Muscle of leg (tissue), 11 donors: ENCODE measurements around the gene TIE1. TPM values are rescaled to one million over a fixed set of nuclear protein-coding genes. Genes with fewer than 3 reads are reported as not detected.
A peak's percentile ranks its signal among the peaks of the same experiment; 100 is the strongest.

Source experiments
- DNase-seq: peaks from one replicate; pipeline ENCODE4 v3.0.0; 2013
- H3K27ac ChIP-seq: one replicate; pipeline ENCODE4 v1.5.1; 2013; ENCODE audit warnings: mild to moderate bottlenecking, low read length, control low read depth
- H3K27me3 ChIP-seq: one replicate; pipeline ENCODE4 v1.6.1; 2013; ENCODE audit warnings: low read length; ENCODE audit not compliant: control insufficient read depth, insufficient read depth
- H3K36me3 ChIP-seq: one replicate; pipeline ENCODE4 v1.6.1; 2013; ENCODE audit warnings: low read length; ENCODE audit not compliant: control insufficient read depth, insufficient read depth
- H3K4me1 ChIP-seq: one replicate; pipeline ENCODE4 v1.6.1; 2013; ENCODE audit warnings: low read length; ENCODE audit not compliant: control insufficient read depth, insufficient read depth
- H3K4me3 ChIP-seq: one replicate; pipeline ENCODE4 v1.5.1; 2013; ENCODE audit warnings: low read length, control low read depth
- H3K9me3 ChIP-seq: replicated peaks from 2 replicates; pipeline ENCODE4 v1.6.1; 2013; ENCODE audit warnings: low read depth, low read length; ENCODE audit not compliant: control insufficient read depth
- WGBS: methylation state at CpG from one replicate; pipeline ENCODE4 v1.1.5; 2013; ENCODE audit warnings: missing lambda C conversion rate; ENCODE audit not compliant: insufficient coverage; 5-methylcytosine and 5-hydroxymethylcytosine counted together
- polyA plus RNA-seq, 8 donors: library from polyadenylated mRNA; unstranded; fragments of 120-200 nt; gene quantifications; one replicate each; pipeline versions ENCODE4 v1.2.1 to v1.2.3, GENCODE V29; 2013; ENCODE audit warnings: inconsistent platforms in 1 of 8, low replicate concordance in 1 of 8; ENCODE audit not compliant: insufficient read length in 8 of 8, insufficient read depth in 1 of 8
- total RNA-seq: library from RNA; stranded (reverse); fragments of 120-200 nt; gene quantifications from one replicate; pipeline ENCODE4 v1.2.4, GENCODE V29; 2013

The TIE1 gene
- total and polyA plus RNA-seq, 9 donors = 32.7 to 58.0 (median 44.5) TPM

- H3K9me3 ChIP-seq = no peaks in the 10 kb centered on the region
- DNase-seq = no peak
- no peak overlapping the region for H3K4me3 ChIP-seq
- no peaks in the 10 kb centered on the region for H3K36me3 ChIP-seq
- no peaks in the 10 kb centered on the region for H3K27me3 ChIP-seq
- no peak overlapping the region for H3K27ac ChIP-seq
- peaks cover 4% of the 10 kb centered on the region for H3K4me1 ChIP-seq
- WGBS = 57% methylated on average over 1 of the region's 2 CpGs
Observed at GRCh38 chr1:43293176-43293575, 7.6 kb upstream of the TIE1 start.

DNA sequence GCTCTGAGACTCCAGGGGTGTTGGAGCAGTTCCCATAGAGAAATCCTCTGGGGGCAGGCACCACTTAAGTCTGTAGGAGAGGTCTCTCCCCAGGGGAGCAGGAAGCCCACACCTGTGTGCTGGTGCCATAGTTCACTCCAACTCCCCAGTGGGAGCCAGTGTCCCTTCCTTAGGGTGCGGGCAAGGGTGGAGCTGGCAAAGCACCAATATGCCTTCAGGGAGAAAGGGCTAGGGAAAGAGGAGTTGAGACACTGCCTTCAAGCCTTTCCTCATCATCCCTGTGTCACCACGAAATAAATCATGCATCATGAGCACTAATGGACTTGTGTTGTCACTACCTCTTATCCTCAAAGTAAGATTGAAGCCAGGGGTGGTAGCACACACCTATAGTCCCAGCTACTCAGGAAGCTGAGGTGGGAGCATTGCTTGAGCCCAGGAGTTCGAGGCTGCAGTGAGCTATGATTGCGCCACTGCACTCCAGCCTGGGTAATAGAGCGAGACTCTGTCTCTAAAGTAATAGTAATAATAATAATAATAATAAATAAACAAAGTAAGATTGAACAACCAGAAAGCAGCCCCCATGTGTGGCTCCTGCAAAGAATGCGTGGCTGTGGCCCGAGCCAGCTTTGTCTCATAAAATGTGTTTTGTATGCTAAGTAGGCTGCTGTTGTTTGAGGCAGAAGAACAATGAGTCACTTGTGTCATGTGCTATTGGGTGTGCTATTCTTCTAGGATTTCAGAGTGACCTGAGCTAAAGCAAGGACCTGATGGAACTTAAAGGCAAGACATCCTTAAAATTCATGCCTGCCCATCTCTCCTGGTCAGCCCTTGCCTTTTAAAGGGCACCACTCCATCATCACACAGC is 6.7 kb upstream of the TIE1 start:
- 67% methylated on average over 2 of the region's 7 CpGs for WGBS

GRCh38 chr1:43294761-43295160 is 6.0 kb upstream of the TIE1 start:
- no peak for DNase-seq
- Histone ChIP-seq H3K36me3 (no peaks in the 10 kb centered on the region), H3K4me3 (no peak overlapping the region), H3K9me3 (no peaks in the 10 kb centered on the region), H3K27ac (peak overlapping the region; percentile 66), H3K4me1 (peaks cover 6% of the 10 kb centered on the region), H3K27me3 (no peaks in the 10 kb centered on the region)
- no CpG with 5 or more reads among the region's 8 CpGs for WGBS

More for the DNA sequence above, 6.7 kb upstream of the TIE1 start:
- Histone ChIP-seq H3K27ac (peak overlapping the region; percentile 66), H3K27me3 (no peaks in the 10 kb centered on the region), H3K36me3 (no peaks in the 10 kb centered on the region), H3K4me3 (no peak overlapping the region), H3K4me1 (peaks cover 4% of the 10 kb centered on the region), H3K9me3 (no peaks in the 10 kb centered on the region)
- no peak for DNase-seq

DNA sequence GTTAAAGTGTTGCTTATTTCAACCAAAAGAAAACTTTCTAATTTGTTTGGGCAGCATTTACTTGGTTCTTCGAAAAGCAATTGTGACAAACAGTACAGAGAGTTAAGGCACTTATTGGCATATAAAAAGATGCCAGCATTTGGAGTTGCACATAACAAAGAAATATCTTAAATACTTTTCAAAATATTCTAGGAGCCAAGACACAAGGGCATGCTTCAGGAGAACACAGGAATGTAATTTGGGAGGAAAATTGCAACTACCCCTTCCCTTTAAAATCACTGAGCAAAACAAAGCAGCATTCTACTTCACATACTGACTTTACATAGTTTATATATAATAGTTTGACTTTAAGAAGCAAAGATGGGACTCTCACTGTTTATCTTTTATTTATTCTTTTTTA is 4.6 kb upstream of the TIE1 start:
- no peak for DNase-seq
- no peaks in the 10 kb centered on the region for H3K9me3 ChIP-seq
- WGBS = no CpG with 5 or more reads among the region's 1 CpG
- no peaks in the 10 kb centered on the region for H3K27me3 ChIP-seq
- H3K27ac ChIP-seq = peak overlapping the region; percentile 48
- H3K4me3 ChIP-seq = no peak overlapping the region
- H3K4me1 ChIP-seq = peaks cover 10% of the 10 kb centered on the region
- H3K36me3 ChIP-seq = no peaks in the 10 kb centered on the region

- Histone ChIP-seq H3K36me3 (no peaks in the 10 kb centered on the region), H3K27ac (no peak overlapping the region), H3K4me1 (peaks cover 10% of the 10 kb centered on the region), H3K4me3 (no peak overlapping the region), H3K27me3 (no peaks in the 10 kb centered on the region), H3K9me3 (no peaks in the 10 kb centered on the region)
- no peak for DNase-seq
- WGBS = no CpG with 5 or more reads among the region's 1 CpG
Observed at GRCh38 chr1:43298055-43298454, 2.7 kb upstream of the TIE1 start.

DNA sequence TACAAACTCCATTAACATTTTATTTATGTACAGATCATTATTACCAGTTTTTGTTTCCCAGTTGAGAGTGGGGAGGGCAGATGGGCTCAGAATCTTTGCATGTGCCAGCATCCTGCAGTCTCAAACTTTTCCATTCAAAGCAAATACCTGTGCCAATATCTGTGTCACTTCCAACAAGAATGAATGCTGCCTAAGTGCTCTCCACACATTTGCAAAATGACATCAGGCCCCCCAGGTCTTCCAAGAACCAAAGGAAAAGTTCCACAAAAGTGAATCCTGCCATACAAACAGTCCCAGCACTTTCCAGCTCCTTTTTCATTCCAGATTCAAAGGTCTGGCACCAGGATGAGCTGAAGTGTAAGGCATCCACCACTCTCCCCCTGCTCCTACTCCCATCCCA is 1.7 kb upstream of the TIE1 start:
- peak overlapping the region; percentile 47 for H3K27ac ChIP-seq
- H3K4me1 ChIP-seq = peaks cover 13% of the 10 kb centered on the region
- no peaks in the 10 kb centered on the region for H3K9me3 ChIP-seq
- no peaks in the 10 kb centered on the region for H3K36me3 ChIP-seq
- no peaks in the 10 kb centered on the region for H3K27me3 ChIP-seq
- H3K4me3 ChIP-seq = no peak overlapping the region
- DNase-seq = peak; percentile 42

- WGBS = 68% methylated on average over 1 of the region's 1 CpG
Observed at GRCh38 chr1:43302201-43302600, 1.4 kb downstream of the TIE1 start.

DNA sequence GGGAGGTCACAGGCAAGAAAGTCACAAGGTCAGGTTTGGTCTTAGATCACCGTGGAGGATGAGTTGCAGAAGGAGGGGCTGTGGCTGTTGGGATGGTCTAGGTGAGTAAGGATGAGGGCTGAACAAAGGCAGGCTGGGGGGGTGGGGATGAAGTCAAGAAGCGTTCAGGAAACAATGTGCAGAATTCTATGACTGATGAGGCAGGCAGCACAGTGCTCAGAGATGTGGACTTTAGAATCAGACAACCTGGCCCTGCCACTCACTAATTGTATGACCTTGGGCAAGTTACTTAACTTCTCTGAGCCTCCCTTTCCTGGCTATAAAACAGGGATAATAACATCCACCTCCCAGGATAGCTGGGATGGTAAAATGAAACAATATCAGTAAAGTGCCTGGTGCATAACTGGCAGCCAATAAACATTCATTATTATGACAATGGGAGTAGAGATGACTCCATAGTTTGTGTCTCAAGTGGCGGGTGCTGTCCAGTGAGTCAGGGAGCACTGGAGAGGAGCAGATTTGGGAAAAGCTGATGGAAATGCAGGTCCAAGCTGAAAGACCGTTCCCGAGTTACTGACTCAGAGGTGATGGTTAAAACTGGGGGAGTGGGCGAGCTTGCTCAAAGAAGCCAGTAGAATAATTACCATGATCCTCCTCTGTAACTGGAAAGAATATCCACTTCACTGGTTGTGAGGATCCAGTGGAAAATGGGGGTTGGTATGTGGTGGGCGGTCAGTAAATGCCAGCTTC is 2.1 kb downstream of the TIE1 start:
- Histone ChIP-seq H3K9me3 (no peaks in the 10 kb centered on the region), H3K4me3 (peak overlapping the region; percentile 14), H3K4me1 (peaks cover 12% of the 10 kb centered on the region), H3K27ac (no peak overlapping the region), H3K27me3 (no peaks in the 10 kb centered on the region), H3K36me3 (no peaks in the 10 kb centered on the region)
- DNase-seq = no peak
- 59% methylated on average over 2 of the region's 7 CpGs for WGBS

More at GRCh38 chr1:43302201-43302600, 1.4 kb downstream of the TIE1 start:
- Histone ChIP-seq H3K27me3 (no peaks in the 10 kb centered on the region), H3K4me1 (peaks cover 12% of the 10 kb centered on the region), H3K4me3 (peak overlapping the region; percentile 14), H3K27ac (no peak overlapping the region), H3K9me3 (no peaks in the 10 kb centered on the region), H3K36me3 (no peaks in the 10 kb centered on the region)
- no peak for DNase-seq

GRCh38 chr1:43303471-43304313 is 2.9 kb downstream of the TIE1 start:
- Histone ChIP-seq H3K9me3 (no peaks in the 10 kb centered on the region), H3K27me3 (no peaks in the 10 kb centered on the region), H3K36me3 (no peaks in the 10 kb centered on the region), H3K27ac (no peak overlapping the region), H3K4me1 (peaks cover 12% of the 10 kb centered on the region), H3K4me3 (no peak overlapping the region)
- DNase-seq = no peak
- 75% methylated on average over 6 of the region's 8 CpGs for WGBS

DNA sequence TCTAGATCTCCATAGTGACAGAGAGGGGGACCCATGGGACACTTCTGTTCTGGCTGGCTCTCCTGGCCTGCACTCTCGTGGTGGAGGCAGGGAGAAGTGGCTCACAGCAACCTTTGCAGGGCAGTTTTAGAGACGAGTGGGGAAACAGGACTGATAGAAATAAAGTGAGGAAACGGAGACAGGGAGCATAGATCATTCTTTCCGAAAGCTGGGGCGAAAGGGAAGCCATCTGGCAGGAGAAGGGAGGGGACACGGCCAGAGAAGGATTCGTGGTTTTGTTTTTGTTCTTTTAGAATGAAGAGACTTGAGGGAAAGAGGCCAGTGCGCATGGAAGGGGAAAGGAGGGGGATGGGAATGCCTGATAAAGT is 3.5 kb downstream of the TIE1 start:
- no peaks in the 10 kb centered on the region for H3K9me3 ChIP-seq
- DNase-seq = peak; percentile 73
- H3K36me3 ChIP-seq = no peaks in the 10 kb centered on the region
- H3K27ac ChIP-seq = no peak overlapping the region
- peaks cover 12% of the 10 kb centered on the region for H3K4me1 ChIP-seq
- WGBS = 16% methylated on average over 8 of the region's 8 CpGs
- H3K4me3 ChIP-seq = no peak overlapping the region
- no peaks in the 10 kb centered on the region for H3K27me3 ChIP-seq
